Transverse colon (tissue), 4 donors: ENCODE measurements around the gene CGRRF1. TPM values are rescaled to one million over a fixed set of nuclear protein-coding genes. Genes with fewer than 3 reads are reported as not detected.

Experiments
- DNase-seq: peaks from one replicate; pipeline ENCODE4 v3.0.0-alpha.2; 2019
- H3K27ac ChIP-seq, 4 donors: fragments of 200-600 bp; sonication (generic); 2 replicates each; pipeline ENCODE4 v1.5.1; 2016 to 2018; ENCODE audit warnings: inconsistent platforms in 4 of 4
- H3K27me3 ChIP-seq: fragments of 200-600 bp; sonication (generic); 2 replicates; pipeline ENCODE4 v1.5.1; 2017; ENCODE audit warnings: inconsistent platforms
- H3K36me3 ChIP-seq, 4 donors: fragments of 200-600 bp; sonication (generic); 2 replicates each; pipeline ENCODE4 v1.5.1; 2017 to 2019; ENCODE audit warnings: inconsistent platforms in 4 of 4
- H3K4me1 ChIP-seq, 4 donors: fragments of 200-600 bp; sonication (generic); 2 replicates each; pipeline ENCODE4 v1.5.1; 2017 to 2020; ENCODE audit warnings: inconsistent platforms in 4 of 4
- H3K4me3 ChIP-seq, 4 donors: fragments of 200-600 bp; sonication (generic); 1 replicate in 1 of 4; 2 replicates in 3 of 4; pipeline versions ENCODE4 v1.5.1 to v1.6.1; 2017 to 2019; ENCODE audit warnings: inconsistent platforms in 4 of 4
- H3K9me3 ChIP-seq, 2 donors: fragments of 200-600 bp; sonication (generic); 2 replicates each; pipeline ENCODE4 v1.5.1; 2017 to 2019; ENCODE audit warnings: inconsistent platforms in 2 of 2
- EP300 ChIP-seq: sonication (generic); formaldehyde crosslinking; IDR thresholded peaks from one replicate; pipeline ENCODE4 v1.6.1; 2017; ENCODE audit warnings: antibody characterized with exemption, low read depth
- POLR2A ChIP-seq: fragments of 450-650 bp; IDR thresholded peaks from one replicate; pipeline ENCODE4 v1.6.1; 2016; ENCODE audit warnings: antibody characterized with exemption, mild to moderate bottlenecking, moderate library complexity
- POLR2AphosphoS5 ChIP-seq, 3 donors: sonication (generic); formaldehyde crosslinking; IDR thresholded peaks; one replicate each; pipeline ENCODE4 v1.6.1; 2016; ENCODE audit warnings: antibody characterized with exemption in 3 of 3
- WGBS, 2 donors: methylation state at CpG; one replicate each; pipeline ENCODE4 v1.1.5; 2018; ENCODE audit warnings: low coverage in 1 of 2; 5-methylcytosine and 5-hydroxymethylcytosine counted together
- in situ Hi-C, 4 donors: fragments of 200-750 bp; cut with MboI; loops; one replicate each; pipeline versions ENCODE4 v1.15.0 to v1.15.1; 2017; ENCODE audit warnings: low sequenced_read_pairs in 3 of 4, low pct_ligation_motif_present in 1 of 4, low pct_unique_long_range_greater_than_20kb in 1 of 4
- intact Hi-C: fragments of 100-400 bp; cut with DNase I; formaldehyde crosslinking; loops from one replicate; pipeline ENCODE4 v1.15.1; 2023; ENCODE audit warnings: low total_unique reads
- total RNA-seq, 4 donors: library from RNA; depleted of rRNA; stranded (reverse); fragments of >200 nt; gene quantifications; one replicate each; pipeline ENCODE4 v1.1.0, GENCODE V29; 2016
- TF ChIP-seq, protein P1 (sequence below), 5 experiments: fragments of 200-600 bp in 3 of 5; fragments of 450-650 bp in 2 of 5; sonication (generic) in 3 of 5; IDR thresholded peaks; 1 replicate in 2 of 5; 2 replicates in 3 of 5; pipeline ENCODE4 v1.5.1; 2016 to 2017; ENCODE audit warnings: antibody characterized with exemption in 5 of 5, inconsistent platforms in 3 of 5, mild to moderate bottlenecking in 2 of 5, moderate library complexity in 1 of 5

Gene CGRRF1
- total RNA-seq, 4 donors from 2014 or later, result 2.6 to 46.8 (median 18.0) TPM

GRCh38 chr14:54567639-54568561 is 58.2 kb downstream of the CGRRF1 start:
- H3K27ac ChIP-seq, result peak overlapping the region; percentile 97 to 99 (median 98)
- peaks cover 0 to 35% (median 28%) of the 10 kb centered on the region in 4 donors for H3K4me1 ChIP-seq
- intact Hi-C loops (loop anchor here (5.0 kb wide), 2 partner anchors 104 to 124 kb away; no protein-coding TSS in a partner anchor), in situ Hi-C loops (no loop called here)
- H3K36me3 ChIP-seq, result peaks cover 0 to 11% (median 0%) of the 10 kb centered on the region in 4 donors
- H3K4me3 ChIP-seq, result peak overlapping the region; percentile 51 to 77 (median 70)
- H3K9me3 ChIP-seq, result no peaks in the 10 kb centered on the region
- WGBS, 2 donors, result 0 to 1% methylated on average over 4 to 44 of the region's 70 CpGs
- peak; percentile 49 for DNase-seq
- TF ChIP-seq, protein P1, sequence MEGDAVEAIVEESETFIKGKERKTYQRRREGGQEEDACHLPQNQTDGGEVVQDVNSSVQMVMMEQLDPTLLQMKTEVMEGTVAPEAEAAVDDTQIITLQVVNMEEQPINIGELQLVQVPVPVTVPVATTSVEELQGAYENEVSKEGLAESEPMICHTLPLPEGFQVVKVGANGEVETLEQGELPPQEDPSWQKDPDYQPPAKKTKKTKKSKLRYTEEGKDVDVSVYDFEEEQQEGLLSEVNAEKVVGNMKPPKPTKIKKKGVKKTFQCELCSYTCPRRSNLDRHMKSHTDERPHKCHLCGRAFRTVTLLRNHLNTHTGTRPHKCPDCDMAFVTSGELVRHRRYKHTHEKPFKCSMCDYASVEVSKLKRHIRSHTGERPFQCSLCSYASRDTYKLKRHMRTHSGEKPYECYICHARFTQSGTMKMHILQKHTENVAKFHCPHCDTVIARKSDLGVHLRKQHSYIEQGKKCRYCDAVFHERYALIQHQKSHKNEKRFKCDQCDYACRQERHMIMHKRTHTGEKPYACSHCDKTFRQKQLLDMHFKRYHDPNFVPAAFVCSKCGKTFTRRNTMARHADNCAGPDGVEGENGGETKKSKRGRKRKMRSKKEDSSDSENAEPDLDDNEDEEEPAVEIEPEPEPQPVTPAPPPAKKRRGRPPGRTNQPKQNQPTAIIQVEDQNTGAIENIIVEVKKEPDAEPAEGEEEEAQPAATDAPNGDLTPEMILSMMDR (IDR thresholded peaks at IDR 0.05), result no peak
- peak; percentile 14 for TF ChIP-seq POLR2A
- TF ChIP-seq POLR2AphosphoS5 (IDR thresholded peaks at IDR 0.05), result peak in 2 of 3 donors; percentile 14 to 46
- no peak for TF ChIP-seq EP300
- H3K27me3 ChIP-seq, result no peaks in the 10 kb centered on the region

GRCh38 chr14:54568821-54569595 is 59.3 kb downstream of the CGRRF1 start:
- H3K27me3 ChIP-seq, result no peaks in the 10 kb centered on the region
- in situ Hi-C loops (no loop called here), intact Hi-C loops (loop anchor here (5.0 kb wide), 2 partner anchors 103 to 123 kb away; no protein-coding TSS in a partner anchor)
- peak; percentile 15 for DNase-seq
- peak overlapping the region in 3 of 4 donors; percentile 51 to 77 (median 71) for H3K4me3 ChIP-seq
- peak overlapping the region; percentile 97 to 99 (median 98) for H3K27ac ChIP-seq
- WGBS, 2 donors, result 21 to 65% methylated on average over 8 to 13 of the region's 13 CpGs
- H3K4me1 ChIP-seq, result peaks cover 0 to 35% (median 28%) of the 10 kb centered on the region in 4 donors
- peaks cover 0 to 13% (median 0%) of the 10 kb centered on the region in 4 donors for H3K36me3 ChIP-seq
- no peaks in the 10 kb centered on the region for H3K9me3 ChIP-seq
- TF ChIP-seq EP300 (no peak), POLR2A (peak; percentile 22), POLR2AphosphoS5 (IDR thresholded peaks at IDR 0.05) (peak; percentile 16 to 62 (median 45))
- TF ChIP-seq, protein P1 (IDR thresholded peaks at IDR 0.05), result no peak

- 69 to 70% methylated on average over 3 to 5 of the region's 5 CpGs for WGBS, 2 donors
- in situ Hi-C loops, result loop anchor here in 3 of 4 donors (10.0 kb wide), 2 partner anchors 115 to 205 kb away; no protein-coding TSS in a partner anchor
- TF ChIP-seq, protein P1 (IDR thresholded peaks at IDR 0.05), result no peak
- TF ChIP-seq POLR2A, result no peak
- TF ChIP-seq POLR2AphosphoS5 (IDR thresholded peaks at IDR 0.05), result no peak
- TF ChIP-seq EP300, result no peak
- peak overlapping the region in 1 of 4 donors; percentile 71 for H3K4me3 ChIP-seq
- H3K27ac ChIP-seq, result peak overlapping the region; percentile 97 to 99 (median 98)
- no peaks in the 10 kb centered on the region for H3K27me3 ChIP-seq
- no peak for DNase-seq
- intact Hi-C loops, result no loop called here
- H3K36me3 ChIP-seq, result peaks cover 0 to 13% (median 0%) of the 10 kb centered on the region in 4 donors
- no peaks in the 10 kb centered on the region for H3K9me3 ChIP-seq
- H3K4me1 ChIP-seq, result peaks cover 0 to 27% (median 20%) of the 10 kb centered on the region in 4 donors
These were observed 60.3 kb downstream of the CGRRF1 start for GRCh38 chr14:54570047-54570446.
